ENCODE measurements around the gene CBX5.
"Not testable (repeated sequence)": the region's sequence is repeated elsewhere in the genome, so short reads cannot be mapped to it uniquely, and the experiment has no call there.

The CBX5 gene

GRCh38 chr12:54294953-54295566, 15.1 kb upstream of the CBX5 start:
- no peak for DNase-seq (ENCODE audit: low spot score)
- FAIRE-seq: no peak

- FAIRE-seq (no peak), DNase-seq (ENCODE audit: low spot score) (no peak)
Measured at GRCh38 chr12:54294152-54294952, 14.4 kb upstream of the CBX5 start.

GRCh38 chr12:54292931-54293241, 13.0 kb upstream of the CBX5 start:
- no peak for FAIRE-seq
- no peak for DNase-seq (ENCODE audit: low spot score)

GRCh38 chr12:54292083-54292930, 12.4 kb upstream of the CBX5 start:
- FAIRE-seq (no peak), DNase-seq (ENCODE audit: low spot score) (no peak)

- DNase-seq (ENCODE audit: low spot score) (no peak), FAIRE-seq (no peak)
Measured at GRCh38 chr12:54287261-54288157, 7.6 kb upstream of the CBX5 start.

GRCh38 chr12:54286042-54287030, 6.4 kb upstream of the CBX5 start:
- DNase-seq (ENCODE audit: low spot score) (no peak), FAIRE-seq (no peak)

- FAIRE-seq (no peak), DNase-seq (ENCODE audit: low spot score) (no peak)
Measured at GRCh38 chr12:54285150-54286041, 5.5 kb upstream of the CBX5 start.

- not testable (repeated sequence) for DNase-seq (ENCODE audit: low spot score); FAIRE-seq
Measured at GRCh38 chr12:54284070-54284780, 4.3 kb upstream of the CBX5 start.

- no peak for DNase-seq (ENCODE audit: low spot score)
- no peak for FAIRE-seq
Measured at GRCh38 chr12:54282949-54283593, 3.1 kb upstream of the CBX5 start.

GRCh38 chr12:54281694-54282093, 1.8 kb upstream of the CBX5 start:
- not testable (repeated sequence) for FAIRE-seq; DNase-seq (ENCODE audit: low spot score)

GRCh38 chr12:54281261-54281638, 1.3 kb upstream of the CBX5 start:
- DNase-seq (ENCODE audit: low spot score); FAIRE-seq: not testable (repeated sequence)

- FAIRE-seq (peak; percentile 85), DNase-seq (ENCODE audit: low spot score) (peak; percentile 99)
Measured at GRCh38 chr12:54280468-54281260, 742 bp upstream of the CBX5 start, which contains the start of gene HNRNPA1. TSS of gene HNRNPA1 (plus strand) at chr12:54280726. CDS start at chr12:54280808, 82 bp downstream.

- no peak for FAIRE-seq
- no peak for DNase-seq (ENCODE audit: low spot score)
Measured at GRCh38 chr12:54279227-54279631, 693 bp downstream of the CBX5 start.

- FAIRE-seq (no peak), DNase-seq (ENCODE audit: low spot score) (peak; percentile 39)
Measured at GRCh38 chr12:54277823-54278276, 2.1 kb downstream of the CBX5 start.

GRCh38 chr12:54276368-54276767, 3.6 kb downstream of the CBX5 start:
- no peak for FAIRE-seq

GRCh38 chr12:54273981-54274380, 5.9 kb downstream of the CBX5 start:
- DNase-seq (ENCODE audit: low spot score): no peak
- FAIRE-seq: no peak

More at GRCh38 chr12:54276368-54276767, 3.6 kb downstream of the CBX5 start:
- no peak for DNase-seq (ENCODE audit: low spot score)

- DNase-seq (ENCODE audit: low spot score) (no peak), FAIRE-seq (no peak)
Measured at GRCh38 chr12:54272214-54272613, 7.7 kb downstream of the CBX5 start.
